ENCODE data around the gene G3BP1.

Gene G3BP1

DNA sequence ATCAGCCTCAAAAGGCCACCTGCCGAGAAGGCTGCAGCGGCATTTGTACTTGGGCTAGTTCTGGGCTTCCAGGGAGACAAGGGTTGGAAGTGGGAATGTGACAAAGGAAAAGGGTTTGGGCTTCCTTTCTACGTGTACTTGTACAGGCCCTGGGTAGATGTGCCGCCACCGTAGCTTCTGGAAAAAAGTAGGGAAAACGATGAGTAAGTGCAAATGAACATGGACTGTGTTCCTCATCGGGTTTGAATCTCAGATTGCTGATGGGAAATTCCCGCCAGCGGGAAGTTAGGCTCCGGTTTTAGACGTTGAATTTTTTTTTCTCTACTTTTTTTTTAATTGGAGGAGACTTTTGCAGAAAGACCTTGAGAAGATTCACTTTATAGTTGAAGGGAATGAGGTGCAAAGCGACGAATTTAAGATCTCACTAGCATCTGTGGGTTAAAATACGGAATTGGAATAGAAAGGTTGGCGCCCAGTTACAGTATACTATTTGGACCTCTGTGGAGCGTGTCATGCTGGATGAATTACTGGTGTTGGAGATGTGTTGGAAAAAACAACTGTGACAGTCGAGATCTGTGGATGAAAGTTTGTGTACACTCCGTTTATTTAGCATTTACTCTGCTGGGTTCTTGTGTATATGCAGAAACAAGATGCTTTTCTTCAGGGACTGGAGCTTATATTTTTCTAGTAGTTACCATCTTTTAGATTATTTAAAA, 1.2 kb downstream of the G3BP1 start:
- DNase-seq (ENCODE audit: low read depth in 1 of 2, low spot score in 1 of 2), result no peak
- peak overlapping the region; percentile 89 for H3K4me3 ChIP-seq (replicated peaks; ENCODE audit: insufficient read depth, low read length)
- peak overlapping the region; percentile 98 for H3K27ac ChIP-seq (replicated peaks)
- H3K27me3 ChIP-seq (ENCODE audit: insufficient read depth, poor library complexity, severe bottlenecking), result no peaks in the 10 kb centered on the region
- TF ChIP-seq GABPA (IDR thresholded peaks at IDR 0.05; ENCODE audit: low read depth) (no peak), SPI1 (IDR thresholded peaks at IDR 0.05; ENCODE audit: borderline replicate concordance, low read depth) (no peak)
- TF ChIP-seq, protein P1, sequence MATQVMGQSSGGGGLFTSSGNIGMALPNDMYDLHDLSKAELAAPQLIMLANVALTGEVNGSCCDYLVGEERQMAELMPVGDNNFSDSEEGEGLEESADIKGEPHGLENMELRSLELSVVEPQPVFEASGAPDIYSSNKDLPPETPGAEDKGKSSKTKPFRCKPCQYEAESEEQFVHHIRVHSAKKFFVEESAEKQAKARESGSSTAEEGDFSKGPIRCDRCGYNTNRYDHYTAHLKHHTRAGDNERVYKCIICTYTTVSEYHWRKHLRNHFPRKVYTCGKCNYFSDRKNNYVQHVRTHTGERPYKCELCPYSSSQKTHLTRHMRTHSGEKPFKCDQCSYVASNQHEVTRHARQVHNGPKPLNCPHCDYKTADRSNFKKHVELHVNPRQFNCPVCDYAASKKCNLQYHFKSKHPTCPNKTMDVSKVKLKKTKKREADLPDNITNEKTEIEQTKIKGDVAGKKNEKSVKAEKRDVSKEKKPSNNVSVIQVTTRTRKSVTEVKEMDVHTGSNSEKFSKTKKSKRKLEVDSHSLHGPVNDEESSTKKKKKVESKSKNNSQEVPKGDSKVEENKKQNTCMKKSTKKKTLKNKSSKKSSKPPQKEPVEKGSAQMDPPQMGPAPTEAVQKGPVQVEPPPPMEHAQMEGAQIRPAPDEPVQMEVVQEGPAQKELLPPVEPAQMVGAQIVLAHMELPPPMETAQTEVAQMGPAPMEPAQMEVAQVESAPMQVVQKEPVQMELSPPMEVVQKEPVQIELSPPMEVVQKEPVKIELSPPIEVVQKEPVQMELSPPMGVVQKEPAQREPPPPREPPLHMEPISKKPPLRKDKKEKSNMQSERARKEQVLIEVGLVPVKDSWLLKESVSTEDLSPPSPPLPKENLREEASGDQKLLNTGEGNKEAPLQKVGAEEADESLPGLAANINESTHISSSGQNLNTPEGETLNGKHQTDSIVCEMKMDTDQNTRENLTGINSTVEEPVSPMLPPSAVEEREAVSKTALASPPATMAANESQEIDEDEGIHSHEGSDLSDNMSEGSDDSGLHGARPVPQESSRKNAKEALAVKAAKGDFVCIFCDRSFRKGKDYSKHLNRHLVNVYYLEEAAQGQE (IDR thresholded peaks at IDR 0.05; ENCODE audit: insufficient replicate concordance, low read depth), result no peak

DNA sequence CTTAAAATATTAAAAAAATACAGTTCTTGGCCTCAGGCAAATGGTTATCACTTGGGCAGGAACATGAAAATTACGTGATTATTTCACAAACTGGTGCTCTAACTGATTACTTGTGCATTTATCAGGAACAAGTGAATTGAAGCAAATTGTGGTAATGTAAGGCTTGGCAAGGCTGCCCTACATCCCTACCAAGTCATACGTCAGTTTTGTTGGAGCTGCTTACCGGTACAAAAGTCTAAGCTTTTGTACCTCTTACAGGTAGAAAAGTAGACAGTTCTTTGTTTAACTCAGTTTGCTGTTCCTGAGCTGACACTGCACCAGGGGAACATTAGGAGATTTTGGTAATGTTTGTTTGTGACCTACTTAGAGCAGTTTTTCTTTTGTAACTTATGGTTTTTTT, 2.2 kb downstream of the G3BP1 start:
- peak overlapping the region; percentile 98; the same call in 1 of the 2 replicates for H3K27ac ChIP-seq (replicated peaks)

DNA sequence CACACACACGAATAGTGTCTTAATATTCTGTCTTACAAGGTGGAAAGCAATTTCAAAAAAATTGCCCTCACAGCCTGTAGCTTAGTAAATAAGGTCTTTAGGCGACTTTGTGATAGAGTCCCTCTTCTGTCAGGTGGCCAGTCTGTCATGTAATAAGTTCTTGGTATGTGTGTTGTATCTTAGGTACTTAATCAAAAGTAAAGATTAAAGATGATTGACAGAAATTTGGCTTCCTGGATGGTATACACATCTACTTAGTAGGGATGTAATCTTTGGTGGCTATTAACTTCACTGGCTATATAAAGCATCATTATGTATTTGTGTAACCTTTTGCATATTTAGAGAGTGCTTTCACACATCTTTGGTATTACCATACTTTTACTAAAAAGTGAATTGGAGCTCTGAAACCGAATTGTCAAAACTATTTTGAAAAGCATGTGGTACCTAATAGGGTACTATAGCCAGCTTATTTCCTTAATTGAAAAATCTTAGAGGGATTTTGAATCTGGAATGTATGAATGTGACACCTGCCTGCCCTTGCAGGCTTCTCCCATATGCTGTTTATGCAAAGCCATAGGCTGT, 3.4 kb downstream of the G3BP1 start:
- Histone ChIP-seq H3K27ac (replicated peaks) (no peak overlapping the region), H3K4me3 (replicated peaks; ENCODE audit: insufficient read depth, low read length) (peak overlapping the region; percentile 89; the same call in 1 of the 2 replicates), H3K27me3 (ENCODE audit: insufficient read depth, poor library complexity, severe bottlenecking) (no peaks in the 10 kb centered on the region)
- TF ChIP-seq, protein P2, sequence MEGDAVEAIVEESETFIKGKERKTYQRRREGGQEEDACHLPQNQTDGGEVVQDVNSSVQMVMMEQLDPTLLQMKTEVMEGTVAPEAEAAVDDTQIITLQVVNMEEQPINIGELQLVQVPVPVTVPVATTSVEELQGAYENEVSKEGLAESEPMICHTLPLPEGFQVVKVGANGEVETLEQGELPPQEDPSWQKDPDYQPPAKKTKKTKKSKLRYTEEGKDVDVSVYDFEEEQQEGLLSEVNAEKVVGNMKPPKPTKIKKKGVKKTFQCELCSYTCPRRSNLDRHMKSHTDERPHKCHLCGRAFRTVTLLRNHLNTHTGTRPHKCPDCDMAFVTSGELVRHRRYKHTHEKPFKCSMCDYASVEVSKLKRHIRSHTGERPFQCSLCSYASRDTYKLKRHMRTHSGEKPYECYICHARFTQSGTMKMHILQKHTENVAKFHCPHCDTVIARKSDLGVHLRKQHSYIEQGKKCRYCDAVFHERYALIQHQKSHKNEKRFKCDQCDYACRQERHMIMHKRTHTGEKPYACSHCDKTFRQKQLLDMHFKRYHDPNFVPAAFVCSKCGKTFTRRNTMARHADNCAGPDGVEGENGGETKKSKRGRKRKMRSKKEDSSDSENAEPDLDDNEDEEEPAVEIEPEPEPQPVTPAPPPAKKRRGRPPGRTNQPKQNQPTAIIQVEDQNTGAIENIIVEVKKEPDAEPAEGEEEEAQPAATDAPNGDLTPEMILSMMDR (IDR thresholded peaks at IDR 0.05; ENCODE audit: insufficient read depth, low read length), result no peak
- TF ChIP-seq, protein P1 (IDR thresholded peaks at IDR 0.05; ENCODE audit: insufficient replicate concordance, low read depth), result no peak
- TF ChIP-seq POLR2AphosphoS5 (IDR thresholded peaks at IDR 0.05; ENCODE audit: low read depth), result no peak
- no peak for TF ChIP-seq GABPA (IDR thresholded peaks at IDR 0.05; ENCODE audit: low read depth)
- TF ChIP-seq SPI1 (IDR thresholded peaks at IDR 0.05; ENCODE audit: borderline replicate concordance, low read depth), result no peak
- DNase-seq (ENCODE audit: low read depth in 1 of 2, low spot score in 1 of 2), result no peak

More for the DNA sequence above, 2.2 kb downstream of the G3BP1 start:
- DNase-seq (ENCODE audit: low read depth in 1 of 2, low spot score in 1 of 2), result no peak
- no peaks in the 10 kb centered on the region for H3K27me3 ChIP-seq (ENCODE audit: insufficient read depth, poor library complexity, severe bottlenecking)
- no peak for TF ChIP-seq SPI1 (IDR thresholded peaks at IDR 0.05; ENCODE audit: borderline replicate concordance, low read depth)
- TF ChIP-seq, protein P1 (IDR thresholded peaks at IDR 0.05; ENCODE audit: insufficient replicate concordance, low read depth), result no peak
- TF ChIP-seq POLR2AphosphoS5 (IDR thresholded peaks at IDR 0.05; ENCODE audit: low read depth), result no peak
- TF ChIP-seq, protein P2 (IDR thresholded peaks at IDR 0.05; ENCODE audit: insufficient read depth, low read length), result no peak
- no peak for TF ChIP-seq GABPA (IDR thresholded peaks at IDR 0.05; ENCODE audit: low read depth)
- peak overlapping the region; percentile 89 for H3K4me3 ChIP-seq (replicated peaks; ENCODE audit: insufficient read depth, low read length)
